Measurements from ENCODE around the gene GABBR2.

GRCh38 chr9:98554752-98555151, 154.0 kb downstream of the GABBR2 start:
- no peak for TF ChIP-seq CREB1 (IDR thresholded peaks at IDR 0.05)
- no peak for TF ChIP-seq RAD21 (IDR thresholded peaks at IDR 0.05 in 1 of 2, conservative IDR thresholded peaks at IDR 0.05 in 1 of 2; ENCODE audit: low read depth in 2 of 2, low read length in 2 of 2)
- no peak for TF ChIP-seq POLR2A (IDR thresholded peaks at IDR 0.05; ENCODE audit: control extremely low read depth in 1 of 2, low read depth in 2 of 2, low read length in 2 of 2)
- no peak for TF ChIP-seq USF2 (IDR thresholded peaks at IDR 0.05; ENCODE audit: low read length)
- no peak for TF ChIP-seq TBP (IDR thresholded peaks at IDR 0.05; ENCODE audit: low read depth, low read length)
- TF ChIP-seq KDM1A (IDR thresholded peaks at IDR 0.05; ENCODE audit: borderline replicate concordance, low read length): no peak
- TF ChIP-seq CTCF (IDR thresholded peaks at IDR 0.05; ENCODE audit: control extremely low read depth in 1 of 3, insufficient read depth in 1 of 3, low read depth in 1 of 3, low read length in 3 of 3): no peak
- no peak for TF ChIP-seq SP2 (IDR thresholded peaks at IDR 0.05; ENCODE audit: low read length)
- no peak for TF ChIP-seq NRF1 (IDR thresholded peaks at IDR 0.05; ENCODE audit: low read depth, low read length)

All from H1 (cell line).